Activated naive CD8-positive, alpha-beta T cell treated with anti-CD3 and anti-CD28 coated beads for 36 hours (primary cell): ENCODE measurements around the gene PTBP2. TPM values are rescaled to one million over a fixed set of nuclear protein-coding genes. Genes with fewer than 3 reads are reported as not detected.
"Not testable (repeated sequence)": the region's sequence is repeated elsewhere in the genome, so short reads cannot be mapped to it uniquely, and the experiment has no call there.

Experiments used
- DNase-seq: peaks from one replicate; pipeline ENCODE4 v3.0.0; 2021
- H3K27ac Mint-ChIP-seq: one replicate; pipeline ENCODE4 v1.8.0; 2022; ENCODE audit warnings: mild to moderate bottlenecking, moderate library complexity, mixed read lengths
- H3K27me3 Mint-ChIP-seq: one replicate; pipeline ENCODE4 v1.8.0; 2022; ENCODE audit warnings: mild to moderate bottlenecking, mixed read lengths
- H3K36me3 Mint-ChIP-seq: one replicate; pipeline ENCODE4 v1.8.0; 2021; ENCODE audit warnings: mild to moderate bottlenecking, mixed read lengths
- H3K4me1 Mint-ChIP-seq: one replicate; pipeline ENCODE4 v1.8.0; 2021; ENCODE audit warnings: mixed read lengths
- H3K4me3 Mint-ChIP-seq: one replicate; pipeline ENCODE4 v1.8.0; 2022; ENCODE audit warnings: mild to moderate bottlenecking, moderate library complexity, mixed read lengths
- H3K9me3 Mint-ChIP-seq: one replicate; pipeline ENCODE4 v1.8.0; 2022; ENCODE audit warnings: mixed read lengths
- total RNA-seq, 2 experiments: library from RNA; stranded (reverse); gene quantifications; one replicate each; pipeline ENCODE4 v1.2.3, GENCODE V29; 2021

Gene PTBP2
- total RNA-seq, 2 experiments from 2014 or later, result 10.9 to 12.0 TPM

DNA sequence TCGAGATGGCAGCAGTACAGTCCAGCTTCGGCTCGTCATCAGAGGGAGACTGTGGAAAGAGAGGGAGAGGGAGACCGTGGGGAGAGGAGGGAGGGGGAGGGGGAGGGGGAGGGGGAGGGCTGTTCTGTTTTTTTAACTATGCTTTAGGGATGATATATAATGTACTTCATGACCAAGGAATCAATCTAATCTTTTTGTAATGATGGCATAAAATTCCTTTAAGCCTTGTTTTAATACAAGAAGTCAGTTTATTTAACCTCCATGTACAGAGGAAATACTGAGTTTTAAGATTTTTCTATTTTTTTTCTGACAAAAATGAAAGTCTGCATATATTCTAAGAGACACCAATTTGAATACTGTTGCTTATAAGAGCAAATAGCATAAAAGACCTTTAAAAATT is 41.9 kb downstream of the PTBP2 start:
- peaks cover 36% of the 10 kb centered on the region for H3K36me3 Mint-ChIP-seq
- DNase-seq, result no peak
- H3K27ac Mint-ChIP-seq, result no peak overlapping the region
- H3K27me3 Mint-ChIP-seq, result no peaks in the 10 kb centered on the region
- H3K9me3 Mint-ChIP-seq, result peaks cover 11% of the 10 kb centered on the region
- H3K4me1 Mint-ChIP-seq, result no peaks in the 10 kb centered on the region
- no peak overlapping the region for H3K4me3 Mint-ChIP-seq

DNA sequence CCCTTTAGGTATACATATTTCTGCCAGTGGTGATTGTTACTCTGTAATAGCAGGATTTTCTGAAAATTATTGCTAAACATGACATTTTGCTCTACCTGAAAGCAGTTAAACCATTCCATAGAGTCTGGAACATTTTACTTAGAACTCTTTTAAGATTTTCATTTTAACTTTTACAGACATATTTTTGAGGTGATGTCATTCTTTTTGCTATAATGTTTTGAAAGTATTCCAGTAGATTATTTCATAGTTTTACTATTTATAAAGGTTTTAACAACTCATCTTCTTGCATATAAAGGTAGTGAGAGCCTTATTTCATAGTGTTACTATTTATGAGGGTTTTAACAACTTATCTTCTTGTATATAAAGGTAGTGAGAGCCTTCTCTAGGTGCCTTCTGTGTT is 42.9 kb downstream of the PTBP2 start:
- peaks cover 11% of the 10 kb centered on the region for H3K9me3 Mint-ChIP-seq
- H3K27ac Mint-ChIP-seq, result no peak overlapping the region
- H3K36me3 Mint-ChIP-seq, result peaks cover 27% of the 10 kb centered on the region
- no peaks in the 10 kb centered on the region for H3K27me3 Mint-ChIP-seq
- no peaks in the 10 kb centered on the region for H3K4me1 Mint-ChIP-seq
- H3K4me3 Mint-ChIP-seq, result no peak overlapping the region
- DNase-seq, result no peak

DNA sequence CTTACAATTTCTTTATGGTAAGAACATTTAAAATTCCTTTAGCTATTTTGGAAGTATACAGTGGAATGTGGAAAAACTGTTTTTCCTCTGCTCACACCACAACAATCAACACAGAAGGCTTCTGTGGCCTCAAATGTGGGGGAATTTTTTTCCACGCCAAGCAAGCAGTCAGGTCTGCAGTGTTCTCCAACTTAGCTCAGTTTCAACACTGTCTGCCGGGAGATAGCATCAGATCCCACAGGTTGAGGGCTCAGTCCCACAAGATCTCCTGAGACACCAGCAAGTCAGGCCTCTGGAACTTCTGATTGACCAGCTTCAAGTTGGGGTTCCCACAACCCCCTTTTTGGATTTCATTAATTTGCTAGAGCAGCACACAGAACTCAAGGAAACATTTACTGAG is 50.3 kb downstream of the PTBP2 start:
- no peaks in the 10 kb centered on the region for H3K4me1 Mint-ChIP-seq
- peaks cover 22% of the 10 kb centered on the region for H3K36me3 Mint-ChIP-seq

DNA sequence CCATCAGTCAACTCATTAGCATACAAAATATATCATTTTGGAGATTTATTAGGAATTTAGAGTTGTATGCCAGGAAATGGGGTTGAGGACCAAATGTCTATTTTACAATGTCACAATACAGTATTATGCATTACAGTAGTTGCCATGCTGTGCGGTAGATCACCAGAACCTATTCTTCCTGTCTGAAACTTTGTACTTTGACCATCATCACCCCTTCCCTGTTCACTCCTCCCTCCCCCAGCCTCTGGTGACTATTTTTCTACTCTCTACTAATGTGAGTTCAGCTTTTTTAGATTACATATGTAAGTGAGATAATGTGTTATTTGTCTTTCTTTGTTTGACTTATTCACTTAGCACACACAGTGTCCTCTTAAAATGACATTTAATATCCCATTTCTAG is 50.8 kb downstream of the PTBP2 start:
- Mint-ChIP-seq H3K27me3 (no peaks in the 10 kb centered on the region), H3K4me1 (no peaks in the 10 kb centered on the region), H3K9me3 (no peaks in the 10 kb centered on the region), H3K27ac (no peak overlapping the region), H3K36me3 (peaks cover 22% of the 10 kb centered on the region), H3K4me3 (no peak overlapping the region)
- no peak for DNase-seq

More for the DNA sequence above, 50.3 kb downstream of the PTBP2 start:
- no peak for DNase-seq
- no peak overlapping the region for H3K4me3 Mint-ChIP-seq
- H3K27me3 Mint-ChIP-seq, result no peaks in the 10 kb centered on the region
- no peak overlapping the region for H3K27ac Mint-ChIP-seq
- no peaks in the 10 kb centered on the region for H3K9me3 Mint-ChIP-seq

DNA sequence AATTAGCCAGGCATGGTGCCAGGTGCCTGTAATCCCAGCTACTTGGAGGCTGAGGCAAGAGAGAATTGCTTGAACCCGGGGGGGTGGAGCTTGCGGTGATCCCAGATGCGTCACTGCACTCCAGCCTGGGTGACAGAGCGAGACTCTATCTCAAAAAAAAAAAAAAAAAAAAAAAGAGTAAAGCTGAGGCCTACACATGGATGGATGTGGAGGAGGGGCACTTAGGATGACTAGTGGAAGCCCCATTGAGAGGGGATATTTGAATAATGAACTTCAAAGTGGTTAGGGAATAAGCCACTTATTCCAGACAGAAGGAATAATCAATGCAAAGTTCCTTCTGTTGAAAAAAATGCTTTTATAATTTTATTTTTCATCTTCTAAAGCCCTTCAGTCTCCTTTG is 51.4 kb downstream of the PTBP2 start:
- Mint-ChIP-seq H3K36me3 (peaks cover 22% of the 10 kb centered on the region), H3K4me3 (no peak overlapping the region), H3K27me3 (no peaks in the 10 kb centered on the region), H3K9me3 (no peaks in the 10 kb centered on the region), H3K4me1 (no peaks in the 10 kb centered on the region), H3K27ac (no peak overlapping the region)
- DNase-seq, result no peak

DNA sequence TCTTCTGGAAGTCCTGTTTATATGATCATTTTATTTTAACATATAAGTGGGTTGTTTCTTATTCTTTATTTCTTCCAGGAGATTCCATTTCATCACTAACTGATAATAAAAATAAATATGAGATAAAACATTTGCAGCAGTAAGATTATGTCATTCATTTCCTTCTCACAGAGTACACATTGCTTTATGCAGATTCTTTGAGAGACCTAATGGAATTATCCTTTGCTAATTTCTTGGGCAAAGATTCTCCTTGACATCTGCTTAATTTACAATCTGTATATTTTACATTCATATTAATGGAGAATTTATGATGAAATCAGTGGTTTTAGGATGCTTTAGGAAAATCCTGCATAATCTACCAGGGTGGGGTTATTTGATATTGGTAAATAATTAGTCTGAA is 60.6 kb downstream of the PTBP2 start:
- H3K27ac Mint-ChIP-seq, result no peak overlapping the region
- H3K4me3 Mint-ChIP-seq, result no peak overlapping the region
- H3K27me3 Mint-ChIP-seq, result no peaks in the 10 kb centered on the region
- no peak for DNase-seq
- H3K36me3 Mint-ChIP-seq, result peaks cover 26% of the 10 kb centered on the region
- peaks cover 2% of the 10 kb centered on the region for H3K4me1 Mint-ChIP-seq
- no peaks in the 10 kb centered on the region for H3K9me3 Mint-ChIP-seq

DNA sequence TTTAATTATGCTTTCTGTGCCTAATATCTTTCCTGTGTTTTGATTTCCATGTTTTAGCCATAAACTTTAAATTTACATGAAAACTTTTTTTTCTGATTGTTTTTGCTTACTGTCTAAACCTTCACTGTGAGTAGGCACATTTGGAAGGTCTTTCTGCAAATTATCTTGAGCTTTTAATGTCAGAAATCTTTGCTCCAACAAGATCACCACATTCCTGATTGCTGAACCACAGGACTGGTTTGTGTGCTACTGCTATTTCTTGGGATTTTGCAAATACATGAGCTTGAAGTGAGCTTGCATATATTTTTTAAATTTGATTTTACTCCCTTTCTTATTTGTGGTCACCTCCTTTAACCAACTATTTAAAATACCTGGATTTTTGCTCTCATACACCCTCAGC is 61.3 kb downstream of the PTBP2 start:
- DNase-seq, result no peak
- Mint-ChIP-seq H3K36me3 (peaks cover 28% of the 10 kb centered on the region), H3K4me1 (peaks cover 2% of the 10 kb centered on the region), H3K27me3 (no peaks in the 10 kb centered on the region), H3K27ac (no peak overlapping the region), H3K4me3 (no peak overlapping the region), H3K9me3 (no peaks in the 10 kb centered on the region)

DNA sequence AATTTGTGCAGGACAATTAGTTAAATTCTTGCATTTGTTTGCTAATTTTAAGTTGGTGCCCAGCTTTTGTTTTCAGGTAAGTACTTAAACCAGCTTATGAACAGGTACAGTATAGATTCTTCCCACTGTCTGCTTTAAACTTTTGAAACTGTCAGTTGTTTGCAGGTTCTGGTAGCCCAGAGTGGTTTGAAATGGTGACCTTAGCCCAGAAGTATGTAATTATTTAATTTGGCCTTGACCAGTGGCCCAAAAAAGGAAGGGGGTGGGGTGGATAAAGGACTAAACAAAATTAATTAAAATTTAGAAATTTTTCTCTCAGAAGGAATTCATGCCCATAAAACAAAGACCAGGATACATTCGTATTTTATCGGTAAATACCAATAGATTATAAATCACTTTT is 69.0 kb downstream of the PTBP2 start:
- Mint-ChIP-seq H3K36me3 (peaks cover 18% of the 10 kb centered on the region), H3K4me1 (no peaks in the 10 kb centered on the region), H3K9me3 (no peaks in the 10 kb centered on the region), H3K27me3 (no peaks in the 10 kb centered on the region), H3K4me3 (no peak overlapping the region), H3K27ac (no peak overlapping the region)
- no peak for DNase-seq

DNA sequence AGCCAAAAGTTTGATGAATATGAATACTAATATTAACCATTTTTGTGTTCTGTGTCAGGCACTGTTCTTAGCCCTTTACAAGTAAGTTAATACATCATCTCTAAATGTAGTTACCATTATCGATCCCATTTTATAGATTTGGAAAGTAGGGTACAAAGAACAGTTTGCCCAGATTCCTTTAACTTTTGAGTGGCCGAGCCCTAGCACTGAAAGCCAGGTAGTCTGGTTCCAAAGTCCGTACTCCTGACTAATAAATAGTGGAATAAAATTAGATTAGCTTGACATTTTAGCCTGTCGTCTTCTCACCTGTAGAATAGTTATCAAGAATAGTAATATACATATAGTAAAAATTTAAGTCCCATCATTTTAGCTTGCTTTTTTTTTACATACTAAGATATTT is 70.6 kb downstream of the PTBP2 start:
- Mint-ChIP-seq H3K4me1 (no peaks in the 10 kb centered on the region), H3K27ac (no peak overlapping the region), H3K4me3 (no peak overlapping the region), H3K9me3 (no peaks in the 10 kb centered on the region), H3K36me3 (peaks cover 25% of the 10 kb centered on the region), H3K27me3 (no peaks in the 10 kb centered on the region)
- DNase-seq, result no peak

DNA sequence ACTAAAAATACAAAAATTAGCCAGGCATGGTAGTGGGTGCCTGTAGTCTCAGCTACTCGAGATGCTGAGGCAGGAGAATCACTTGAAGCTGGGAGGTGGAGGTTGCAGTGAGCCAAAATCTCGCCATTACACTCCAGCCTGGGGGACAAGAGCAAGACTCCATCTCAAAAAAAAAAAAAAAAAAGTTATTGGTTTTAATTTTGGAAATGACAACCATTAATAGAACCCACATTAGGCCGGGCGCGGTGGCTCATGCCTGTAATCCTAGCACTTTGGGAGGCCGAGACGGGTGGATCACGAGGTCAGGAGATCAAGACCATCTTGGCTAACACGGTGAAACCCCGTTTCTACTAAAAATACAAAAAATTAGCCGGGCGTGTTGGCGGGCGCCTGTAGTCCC is 80.1 kb downstream of the PTBP2 start:
- DNase-seq, H3K27me3 Mint-ChIP-seq, H3K9me3 Mint-ChIP-seq, H3K4me3 Mint-ChIP-seq, H3K27ac Mint-ChIP-seq: not testable (repeated sequence)
- Mint-ChIP-seq H3K4me1 (peaks cover 11% of the 10 kb centered on the region), H3K36me3 (peaks cover 48% of the 10 kb centered on the region)

DNA sequence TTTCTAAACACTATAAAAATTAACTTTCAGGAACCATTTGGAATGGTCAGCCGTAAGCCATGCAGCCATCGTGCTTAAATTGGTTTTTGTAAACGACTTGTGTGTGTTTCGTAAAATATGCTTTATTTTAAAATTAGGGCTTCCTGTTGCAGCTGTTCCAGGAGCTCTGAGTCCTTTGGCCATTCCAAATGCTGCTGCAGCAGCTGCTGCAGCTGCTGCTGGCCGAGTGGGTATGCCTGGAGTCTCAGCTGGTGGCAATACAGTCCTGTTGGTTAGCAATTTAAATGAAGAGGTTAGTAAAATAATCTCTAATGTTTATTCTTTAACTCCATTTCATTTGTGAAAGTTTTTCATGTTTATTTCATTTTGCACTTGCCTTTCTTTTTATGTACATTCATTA is 83.1 kb downstream of the PTBP2 start:
- no peak overlapping the region for H3K4me3 Mint-ChIP-seq
- no peaks in the 10 kb centered on the region for H3K27me3 Mint-ChIP-seq
- no peaks in the 10 kb centered on the region for H3K9me3 Mint-ChIP-seq
- DNase-seq, result no peak
- no peak overlapping the region for H3K27ac Mint-ChIP-seq
- H3K36me3 Mint-ChIP-seq, result peaks cover 40% of the 10 kb centered on the region
- H3K4me1 Mint-ChIP-seq, result peaks cover 16% of the 10 kb centered on the region

DNA sequence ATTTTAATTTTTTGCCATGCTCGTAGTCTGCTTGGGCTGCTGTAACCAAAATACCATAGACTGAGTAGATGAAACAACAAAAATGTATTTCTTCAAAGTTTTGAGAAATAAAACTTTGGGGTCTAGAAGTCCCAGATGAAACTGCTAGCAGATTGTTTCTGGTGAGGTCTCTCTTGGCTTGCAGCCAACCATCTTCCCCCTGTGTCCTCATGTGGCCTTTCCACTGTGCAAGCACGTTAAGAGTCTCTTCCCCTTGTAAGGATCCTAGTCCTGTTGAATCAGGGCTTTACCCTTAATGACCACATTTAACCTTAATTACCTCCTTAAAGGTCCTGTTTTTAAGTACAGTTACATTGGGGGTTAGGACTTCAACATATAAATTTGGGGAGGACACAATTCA is 86.6 kb downstream of the PTBP2 start:
- Mint-ChIP-seq H3K27ac (no peak overlapping the region), H3K4me1 (peaks cover 8% of the 10 kb centered on the region), H3K36me3 (peaks cover 45% of the 10 kb centered on the region), H3K27me3 (no peaks in the 10 kb centered on the region), H3K9me3 (no peaks in the 10 kb centered on the region), H3K4me3 (no peak overlapping the region)
- no peak for DNase-seq

DNA sequence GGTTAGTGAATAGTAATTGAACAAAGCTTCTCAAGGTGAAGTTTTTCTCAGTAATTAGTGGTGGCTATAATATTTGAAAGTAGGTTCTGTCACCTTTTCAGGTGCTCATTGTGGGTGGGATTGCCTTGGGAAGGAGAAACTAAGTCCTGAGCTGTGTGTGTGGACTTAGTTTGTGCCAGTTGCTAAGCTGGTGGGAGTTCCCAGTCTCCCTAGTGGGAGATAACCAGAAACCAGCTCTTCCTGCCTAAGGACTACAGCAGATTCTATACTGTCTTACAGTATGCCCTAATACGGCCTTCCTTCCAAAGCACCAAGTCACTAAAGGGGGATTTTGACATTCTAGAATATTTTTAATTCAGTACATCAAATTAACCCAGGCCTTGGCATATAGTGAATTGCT is 94.3 kb downstream of the PTBP2 start:
- DNase-seq, result no peak
- H3K27ac Mint-ChIP-seq, result no peak overlapping the region
- H3K4me1 Mint-ChIP-seq, result no peaks in the 10 kb centered on the region
- H3K36me3 Mint-ChIP-seq, result peaks cover 23% of the 10 kb centered on the region
- no peaks in the 10 kb centered on the region for H3K27me3 Mint-ChIP-seq
- no peak overlapping the region for H3K4me3 Mint-ChIP-seq
- no peaks in the 10 kb centered on the region for H3K9me3 Mint-ChIP-seq

DNA sequence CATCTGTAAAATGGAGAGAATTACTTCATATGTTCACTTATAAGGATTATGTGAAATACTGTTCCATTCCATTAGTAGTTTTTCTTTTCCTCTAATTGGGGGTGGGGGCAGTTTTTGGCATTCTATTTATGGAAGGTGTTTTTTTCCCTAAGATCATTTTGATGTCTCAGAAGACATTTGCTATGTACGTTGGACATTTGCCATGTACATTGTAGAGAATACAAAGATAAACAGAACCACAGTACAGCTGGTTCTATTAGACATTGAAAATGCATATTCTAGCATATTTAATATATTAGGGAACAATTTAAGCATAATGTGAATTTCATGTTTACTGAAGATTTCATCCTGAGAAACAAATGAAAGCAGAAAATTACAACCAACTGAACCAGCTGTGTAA is 98.5 kb downstream of the PTBP2 start:
- Mint-ChIP-seq H3K27ac (no peak overlapping the region), H3K4me3 (no peak overlapping the region), H3K4me1 (no peaks in the 10 kb centered on the region), H3K9me3 (no peaks in the 10 kb centered on the region), H3K36me3 (peaks cover 10% of the 10 kb centered on the region), H3K27me3 (no peaks in the 10 kb centered on the region)
- no peak for DNase-seq

DNA sequence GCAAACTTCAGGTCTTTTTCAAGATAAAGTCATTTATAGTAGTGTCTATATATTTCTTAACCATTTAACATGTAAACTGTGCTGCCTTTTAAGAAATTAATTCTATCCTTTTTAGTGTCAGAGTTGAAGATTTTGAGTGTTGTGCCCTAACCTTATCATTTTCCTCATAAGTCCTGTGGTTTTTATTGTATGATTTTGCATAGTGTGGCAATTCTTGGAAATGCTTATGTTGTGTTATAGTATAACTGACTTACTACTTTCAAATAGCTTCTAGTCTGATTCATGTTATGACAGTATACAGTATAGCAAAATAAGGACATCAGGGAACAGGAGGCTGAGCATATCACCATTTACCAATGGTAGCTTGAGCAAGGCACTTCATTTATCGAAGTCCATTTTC is 99.1 kb downstream of the PTBP2 start:
- H3K36me3 Mint-ChIP-seq, result peaks cover 10% of the 10 kb centered on the region
- no peak overlapping the region for H3K4me3 Mint-ChIP-seq
- no peaks in the 10 kb centered on the region for H3K27me3 Mint-ChIP-seq
- no peaks in the 10 kb centered on the region for H3K9me3 Mint-ChIP-seq
- no peak for DNase-seq
- no peak overlapping the region for H3K27ac Mint-ChIP-seq
- H3K4me1 Mint-ChIP-seq, result no peaks in the 10 kb centered on the region

DNA sequence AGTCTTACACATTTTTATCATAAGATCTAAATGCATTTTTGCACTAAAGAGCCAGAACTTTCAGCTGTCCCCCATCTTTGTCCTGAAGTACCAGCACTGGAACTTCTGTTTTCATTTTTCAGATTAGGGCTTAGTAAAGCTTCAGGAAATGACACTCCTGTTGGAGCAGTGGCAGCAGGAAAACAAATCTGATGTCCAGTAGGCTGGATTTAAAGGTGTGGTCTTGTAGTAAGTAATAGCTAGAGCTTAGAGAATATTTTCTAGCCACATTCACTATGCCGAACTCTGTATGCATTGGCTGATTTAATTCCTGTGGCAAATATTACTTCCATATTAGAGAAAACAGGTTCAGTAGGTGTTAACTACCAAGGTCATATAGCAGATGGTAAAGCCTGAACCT is 103.6 kb downstream of the PTBP2 start:
- Mint-ChIP-seq H3K36me3 (peaks cover 12% of the 10 kb centered on the region), H3K4me1 (no peaks in the 10 kb centered on the region), H3K27me3 (no peaks in the 10 kb centered on the region), H3K27ac (no peak overlapping the region), H3K4me3 (no peak overlapping the region), H3K9me3 (no peaks in the 10 kb centered on the region)
- DNase-seq, result no peak

DNA sequence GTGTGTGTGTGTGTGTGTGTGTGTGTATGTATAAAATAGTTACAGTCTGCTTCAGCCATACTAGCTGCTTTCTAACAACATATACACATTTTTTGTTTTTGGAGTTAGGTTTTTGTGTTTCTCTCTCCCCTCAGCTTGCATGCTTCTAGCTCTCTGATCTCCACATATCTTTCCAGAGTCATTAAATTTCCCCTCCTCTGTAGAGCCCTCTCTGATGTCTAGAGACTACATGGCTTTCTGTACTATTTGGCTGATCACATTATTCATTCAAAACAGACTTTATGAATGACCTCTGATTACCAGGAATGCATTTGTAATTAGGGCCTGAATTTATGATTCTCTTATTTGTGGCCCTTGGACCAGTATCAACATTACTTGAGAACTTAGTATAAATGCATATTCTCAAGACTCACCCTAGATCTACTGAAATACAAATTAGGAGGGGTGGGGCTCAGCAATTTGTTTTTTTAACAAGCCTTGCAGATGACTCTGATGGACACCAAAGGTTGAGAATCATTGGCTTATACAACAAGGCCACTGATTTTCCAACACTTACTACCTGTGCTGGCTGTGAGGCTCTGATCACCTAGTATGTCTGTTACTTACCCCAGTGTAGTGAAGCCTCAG is 104.5 kb downstream of the PTBP2 start:
- no peaks in the 10 kb centered on the region for H3K4me1 Mint-ChIP-seq
- H3K9me3 Mint-ChIP-seq, result no peaks in the 10 kb centered on the region
- DNase-seq, result no peak
- no peak overlapping the region for H3K27ac Mint-ChIP-seq
- no peaks in the 10 kb centered on the region for H3K27me3 Mint-ChIP-seq
- H3K36me3 Mint-ChIP-seq, result peaks cover 8% of the 10 kb centered on the region
- no peak overlapping the region for H3K4me3 Mint-ChIP-seq
